Measurements from ENCODE around the gene SLC9A2.

SLC9A2 gene

GRCh38 chr2:102599486-102599885, 19.9 kb upstream of the SLC9A2 start:
- Histone ChIP-seq H3K27ac (no peak overlapping the region), H3K27me3 (ENCODE audit: control insufficient read depth, insufficient read depth, low read length) (no peaks in the 10 kb centered on the region), H3K4me2 (ENCODE audit: low read length) (no peak overlapping the region), H3K36me3 (ENCODE audit: control insufficient read depth, insufficient read depth, low read length) (no peaks in the 10 kb centered on the region), H3K79me2 (no peaks in the 10 kb centered on the region), H3K4me1 (no peaks in the 10 kb centered on the region), H2AFZ (no peak overlapping the region), H3K4me3 (ENCODE audit: low read depth, low read length) (no peak overlapping the region), H3K9ac (no peak overlapping the region), H3K9me3 (ENCODE audit: control insufficient read depth, low read length) (no peaks in the 10 kb centered on the region)
- TF ChIP-seq, protein P1, sequence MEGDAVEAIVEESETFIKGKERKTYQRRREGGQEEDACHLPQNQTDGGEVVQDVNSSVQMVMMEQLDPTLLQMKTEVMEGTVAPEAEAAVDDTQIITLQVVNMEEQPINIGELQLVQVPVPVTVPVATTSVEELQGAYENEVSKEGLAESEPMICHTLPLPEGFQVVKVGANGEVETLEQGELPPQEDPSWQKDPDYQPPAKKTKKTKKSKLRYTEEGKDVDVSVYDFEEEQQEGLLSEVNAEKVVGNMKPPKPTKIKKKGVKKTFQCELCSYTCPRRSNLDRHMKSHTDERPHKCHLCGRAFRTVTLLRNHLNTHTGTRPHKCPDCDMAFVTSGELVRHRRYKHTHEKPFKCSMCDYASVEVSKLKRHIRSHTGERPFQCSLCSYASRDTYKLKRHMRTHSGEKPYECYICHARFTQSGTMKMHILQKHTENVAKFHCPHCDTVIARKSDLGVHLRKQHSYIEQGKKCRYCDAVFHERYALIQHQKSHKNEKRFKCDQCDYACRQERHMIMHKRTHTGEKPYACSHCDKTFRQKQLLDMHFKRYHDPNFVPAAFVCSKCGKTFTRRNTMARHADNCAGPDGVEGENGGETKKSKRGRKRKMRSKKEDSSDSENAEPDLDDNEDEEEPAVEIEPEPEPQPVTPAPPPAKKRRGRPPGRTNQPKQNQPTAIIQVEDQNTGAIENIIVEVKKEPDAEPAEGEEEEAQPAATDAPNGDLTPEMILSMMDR (IDR thresholded peaks at IDR 0.05): no peak

- no peak overlapping the region for H3K27ac ChIP-seq
- TF ChIP-seq, protein P1 (IDR thresholded peaks at IDR 0.05): no peak
- no peaks in the 10 kb centered on the region for H3K79me2 ChIP-seq
- H3K9ac ChIP-seq: no peak overlapping the region
- no peaks in the 10 kb centered on the region for H3K27me3 ChIP-seq (ENCODE audit: control insufficient read depth, insufficient read depth, low read length)
- H3K9me3 ChIP-seq (ENCODE audit: control insufficient read depth, low read length): no peaks in the 10 kb centered on the region
- no peak overlapping the region for H3K4me2 ChIP-seq (ENCODE audit: low read length)
- no peak overlapping the region for H3K4me3 ChIP-seq (ENCODE audit: low read depth, low read length)
- no peaks in the 10 kb centered on the region for H3K36me3 ChIP-seq (ENCODE audit: control insufficient read depth, insufficient read depth, low read length)
- no peaks in the 10 kb centered on the region for H3K4me1 ChIP-seq
- no peak overlapping the region for H2AFZ ChIP-seq
Measured at GRCh38 chr2:102601730-102602129, 17.6 kb upstream of the SLC9A2 start.

GRCh38 chr2:102603904-102604303, 15.4 kb upstream of the SLC9A2 start:
- no peaks in the 10 kb centered on the region for H3K79me2 ChIP-seq
- no peaks in the 10 kb centered on the region for H3K27me3 ChIP-seq (ENCODE audit: control insufficient read depth, insufficient read depth, low read length)
- no peak overlapping the region for H3K4me2 ChIP-seq (ENCODE audit: low read length)
- no peak overlapping the region for H2AFZ ChIP-seq
- TF ChIP-seq, protein P1 (IDR thresholded peaks at IDR 0.05): no peak
- no peaks in the 10 kb centered on the region for H3K36me3 ChIP-seq (ENCODE audit: control insufficient read depth, insufficient read depth, low read length)
- no peak overlapping the region for H3K27ac ChIP-seq
- no peaks in the 10 kb centered on the region for H3K9me3 ChIP-seq (ENCODE audit: control insufficient read depth, low read length)
- H3K9ac ChIP-seq: no peak overlapping the region
- H3K4me3 ChIP-seq (ENCODE audit: low read depth, low read length): no peak overlapping the region
- no peaks in the 10 kb centered on the region for H3K4me1 ChIP-seq

DNA sequence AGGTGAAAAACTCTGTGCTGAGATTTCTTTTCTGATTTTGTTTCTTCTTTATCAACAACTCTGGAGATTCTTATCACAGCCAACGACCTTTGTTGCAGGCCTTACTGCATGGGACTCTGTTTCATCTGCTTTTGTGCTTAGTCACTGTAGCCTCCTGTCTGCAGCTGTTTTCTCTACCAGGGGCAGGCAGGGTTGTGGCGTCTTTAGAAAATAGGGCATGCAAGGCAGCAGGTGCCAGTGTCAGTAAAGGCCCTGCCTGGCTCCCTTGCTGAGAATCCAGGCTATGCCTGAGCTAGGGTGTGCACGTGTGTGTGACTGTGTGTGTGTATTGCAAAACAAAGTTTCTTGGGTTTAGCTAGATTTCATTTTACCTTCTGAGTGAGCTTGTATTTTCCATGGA, 14.6 kb upstream of the SLC9A2 start:
- peak overlapping the region; percentile 42 for H2AFZ ChIP-seq
- no peak overlapping the region for H3K4me3 ChIP-seq (ENCODE audit: low read depth, low read length)
- no peaks in the 10 kb centered on the region for H3K27me3 ChIP-seq (ENCODE audit: control insufficient read depth, insufficient read depth, low read length)
- no peaks in the 10 kb centered on the region for H3K36me3 ChIP-seq (ENCODE audit: control insufficient read depth, insufficient read depth, low read length)
- H3K9me3 ChIP-seq (ENCODE audit: control insufficient read depth, low read length): no peaks in the 10 kb centered on the region
- no peak overlapping the region for H3K4me2 ChIP-seq (ENCODE audit: low read length)
- H3K79me2 ChIP-seq: no peaks in the 10 kb centered on the region
- H3K4me1 ChIP-seq: no peaks in the 10 kb centered on the region
- TF ChIP-seq, protein P1 (IDR thresholded peaks at IDR 0.05): no peak
- H3K27ac ChIP-seq: no peak overlapping the region
- H3K9ac ChIP-seq: no peak overlapping the region

DNA sequence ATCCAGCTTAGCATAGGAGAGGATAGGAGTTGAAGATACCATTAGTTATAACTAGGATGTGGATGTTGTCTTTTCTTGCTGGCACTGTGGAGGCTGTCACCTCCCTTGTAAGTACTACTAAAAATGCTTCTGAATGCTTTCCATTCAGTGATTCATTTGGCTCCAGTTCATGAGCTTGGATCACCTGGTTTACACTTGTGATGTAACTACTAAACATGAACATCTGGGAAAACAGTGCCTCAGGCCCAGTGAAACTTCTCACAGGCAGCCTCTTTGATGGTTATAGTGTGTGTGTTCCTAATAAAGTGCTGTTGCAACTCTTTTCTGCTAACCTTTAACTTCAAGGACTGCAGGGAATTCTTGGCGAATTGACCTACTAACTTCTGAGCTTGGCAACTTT, 13.0 kb upstream of the SLC9A2 start:
- H3K4me1 ChIP-seq: no peaks in the 10 kb centered on the region
- H3K4me3 ChIP-seq (ENCODE audit: low read depth, low read length): no peak overlapping the region
- H3K27me3 ChIP-seq (ENCODE audit: control insufficient read depth, insufficient read depth, low read length): no peaks in the 10 kb centered on the region
- H3K9me3 ChIP-seq (ENCODE audit: control insufficient read depth, low read length): no peaks in the 10 kb centered on the region
- no peaks in the 10 kb centered on the region for H3K79me2 ChIP-seq
- H3K27ac ChIP-seq: no peak overlapping the region
- H2AFZ ChIP-seq: no peak overlapping the region
- TF ChIP-seq, protein P1 (IDR thresholded peaks at IDR 0.05): no peak
- no peaks in the 10 kb centered on the region for H3K36me3 ChIP-seq (ENCODE audit: control insufficient read depth, insufficient read depth, low read length)
- H3K9ac ChIP-seq: no peak overlapping the region
- H3K4me2 ChIP-seq (ENCODE audit: low read length): no peak overlapping the region
